HepG2 (cell line): ENCODE data around the gene ZNF320. TPM values are rescaled to one million over a fixed set of nuclear protein-coding genes. Genes with fewer than 3 reads are reported as not detected.
"Not testable (repeated sequence)": the region's sequence is repeated elsewhere in the genome, so short reads cannot be mapped to it uniquely, and the experiment has no call there.

ENCODE experiments used
- ATAC-seq: fragments of 200-7000 bp; cut with Tn5 transposase; 3 replicates; pipeline ENCODE4 v1.9.1; 2020; ENCODE audit warnings: mild to moderate bottlenecking, moderate library complexity
- BruUV-seq: library from RNA; stranded (reverse); fragments of 400-500 nt; replicated peaks from 2 replicates; lab custom pipeline; 2021; lab: Mats Ljungman, UMichigan
- CTCF ChIA-PET: fragments of 300-600 bp; formaldehyde crosslinking; extraction: SDS; loops from one replicate; lab custom pipeline; 2021; ENCODE audit warnings: low total read pairs, inconsistent platforms, low intra/inter-chr PET ratio; lab: Yijun Ruan, JAX
- POLR2A ChIA-PET: fragments of 350-600 bp; sonication (Branson Sonifier 250); formaldehyde crosslinking; loops from one replicate; lab custom pipeline; 2020; ENCODE audit warnings: antibody characterized with exemption, inconsistent platforms; lab: Yijun Ruan, JAX
- DNase-seq: peaks from one replicate; pipeline ENCODE4 v3.0.0-alpha.2; 2015; ENCODE audit warnings: low spot score
- FAIRE-seq: peaks from 3 replicates; lab custom pipeline; 2011; peaks lifted over from hg19 to GRCh38; lab: Jason Lieb, UNC
- H2AFZ ChIP-seq: one replicate; pipeline ENCODE4 v1.6.1; 2011; ENCODE audit warnings: low read length, inconsistent platforms
- H3K27ac ChIP-seq: fragments of 300-600 bp; 3 replicates; pipeline ENCODE4 v1.8.0; 2011; ENCODE audit warnings: mixed run types, mild to moderate bottlenecking, mixed read lengths, low read length, inconsistent platforms; ENCODE audit not compliant: insufficient read depth; ENCODE audit errors: extremely low read length
- H3K27me3 ChIP-seq, 2 experiments: fragments of 200-600 bp in 1 of 2; 2 replicates in 1 of 2; 3 replicates in 1 of 2; pipeline versions ENCODE4 v1.6.0 to v1.8.0; 2011; ENCODE audit warnings: low read length in 2 of 2, mild to moderate bottlenecking in 2 of 2, moderate library complexity in 2 of 2, inconsistent platforms in 1 of 2; ENCODE audit not compliant: insufficient read depth in 2 of 2, control insufficient read depth in 1 of 2
- H3K36me3 ChIP-seq, 2 experiments: fragments of 200-600 bp in 1 of 2; replicated peaks in 1 of 2; 2 replicates in 1 of 2; 3 replicates in 1 of 2; pipeline versions ENCODE4 v1.5.1 to v1.8.0; 2011; ENCODE audit warnings: low read length in 2 of 2, inconsistent platforms in 1 of 2; ENCODE audit not compliant: insufficient read depth in 2 of 2, control insufficient read depth in 1 of 2
- H3K4me1 ChIP-seq: 2 replicates; pipeline ENCODE4 v1.5.1; 2012; ENCODE audit warnings: low read length, inconsistent platforms; ENCODE audit not compliant: insufficient read depth
- H3K4me2 ChIP-seq: 2 replicates; pipeline ENCODE4 v1.6.0; 2011; ENCODE audit warnings: low read depth, low read length, inconsistent platforms
- H3K4me3 ChIP-seq, 3 experiments: fragments of 200-600 bp in 1 of 3; sonication (generic), shearing (Covaris generic) in 1 of 3; replicated peaks in 1 of 3; 2 replicates each; pipeline ENCODE4 v1.5.1; 2011 to 2016; ENCODE audit warnings: low read length in 3 of 3, inconsistent platforms in 2 of 3, low read depth in 2 of 3, mild to moderate bottlenecking in 2 of 3, control low read depth in 1 of 3, mixed read lengths in 1 of 3; ENCODE audit not compliant: insufficient read depth in 1 of 3
- H3K79me2 ChIP-seq: one replicate; pipeline ENCODE4 v1.6.1; 2011; ENCODE audit warnings: low read length, inconsistent platforms; ENCODE audit not compliant: insufficient read depth
- H3K9ac ChIP-seq: 2 replicates; pipeline ENCODE4 v1.6.0; 2011; ENCODE audit warnings: mild to moderate bottlenecking, low read depth, low read length, inconsistent platforms; ENCODE audit not compliant: insufficient read depth
- H3K9me3 ChIP-seq: 2 replicates; pipeline ENCODE4 v1.5.1; 2012; ENCODE audit warnings: mild to moderate bottlenecking, low read length
- H4K20me1 ChIP-seq: 2 replicates; pipeline ENCODE4 v1.6.0; 2011; ENCODE audit warnings: inconsistent platforms, mild to moderate bottlenecking, low read length, moderate library complexity; ENCODE audit not compliant: insufficient read depth
- ELF4 ChIP-seq: sonication (generic); formaldehyde crosslinking; IDR thresholded peaks from 2 replicates; pipeline ENCODE4 v1.5.0; 2020; ENCODE audit warnings: missing genetic modification reagents, mild to moderate bottlenecking, moderate library complexity, borderline replicate concordance
- GATAD1 ChIP-seq: IDR thresholded peaks from 2 replicates; pipeline ENCODE4 v1.6.1; 2016; ENCODE audit warnings: missing genetic modification reagents, missing compliant biosample characterization
- IRF2 ChIP-seq: IDR thresholded peaks from 2 replicates; pipeline ENCODE4 v1.6.1; 2018; ENCODE audit warnings: missing genetic modification reagents, missing compliant biosample characterization
- MIER3 ChIP-seq: IDR thresholded peaks from 2 replicates; pipeline ENCODE4 v1.6.1; 2016; ENCODE audit warnings: missing compliant biosample characterization, borderline replicate concordance
- MXI1 ChIP-seq: IDR thresholded peaks from 3 replicates; pipeline ENCODE4 v1.6.1; 2012; ENCODE audit warnings: low read depth, low read length, inconsistent platforms, borderline replicate concordance
- POLR2AphosphoS5 ChIP-seq: IDR thresholded peaks from 2 replicates; pipeline ENCODE4 v1.6.1; 2012; ENCODE audit warnings: low read depth, low read length
- POLR2G ChIP-seq: fragments of 200-400 bp; formaldehyde crosslinking; IDR thresholded peaks from 2 replicates; pipeline ENCODE4 v1.6.1; 2018; ENCODE audit warnings: mild to moderate bottlenecking, low read depth, low read length, moderate library complexity
- SOX13 ChIP-seq, 3 experiments: fragments of 450-650 bp in 1 of 3; sonication (generic) in 1 of 3; formaldehyde crosslinking in 1 of 3; IDR thresholded peaks in 2 of 3; conservative IDR thresholded peaks in 1 of 3; 2 replicates each; pipeline versions ENCODE4 v1.5.0 to v1.6.1; 2016 to 2020; ENCODE audit warnings: antibody characterized with exemption in 1 of 3, mild to moderate bottlenecking in 1 of 3, missing compliant biosample characterization in 1 of 3, missing genetic modification reagents in 1 of 3, moderate library complexity in 1 of 3
- SP1 ChIP-seq, 2 experiments: fragments of 450-650 bp in 1 of 2; sonication (generic) in 1 of 2; formaldehyde crosslinking in 1 of 2; IDR thresholded peaks; 2 replicates each; pipeline versions ENCODE4 v1.4.0 to v1.6.1; 2016 to 2020; ENCODE audit warnings: missing genetic modification reagents in 1 of 2
- SP4 ChIP-seq: sonication (generic); formaldehyde crosslinking; IDR thresholded peaks from 2 replicates; pipeline ENCODE4 v1.8.1; 2023; ENCODE audit warnings: mild to moderate bottlenecking, missing genetic modification reagents
- ZFY ChIP-seq: sonication (generic); formaldehyde crosslinking; IDR thresholded peaks from 2 replicates; pipeline ENCODE4 v1.4.0; 2020; ENCODE audit warnings: missing genetic modification reagents
- ZMAT3 ChIP-seq: sonication (generic); formaldehyde crosslinking; conservative IDR thresholded peaks from 2 replicates; pipeline ENCODE4 v1.7.0; 2021; ENCODE audit warnings: missing genetic modification reagents
- WGBS: methylation state at CpG from one replicate; pipeline ENCODE4 v1.1.6; 2017; ENCODE audit warnings: low lambda C conversion rate; 5-methylcytosine and 5-hydroxymethylcytosine counted together
- in situ Hi-C: cut with HindIII; loops from 2 replicates; pipeline ENCODE4 v1.10.0; 2017; ENCODE audit warnings: low pct_unique_long_range_greater_than_20kb; ENCODE audit not compliant: extremely low pct_ligation_motif_present
- intact Hi-C: fragments of 100-400 bp; cut with micrococcal nuclease; formaldehyde crosslinking; loops from one replicate; pipeline ENCODE4 v1.10.0; 2022; ENCODE audit not compliant: unreplicated experiment
- polyA plus RNA-seq, 8 experiments: library from polyadenylated mRNA; depleted of rRNA in 3 of 8; stranded (reverse) in 7 of 8; unstranded in 1 of 8; fragments of >200 nt; fragmentation: Illumina TruSeq in 4 of 8; extraction: Trizol in 4 of 8; gene quantifications; 2 replicates each; pipeline versions ENCODE4 v1.2.1 to v1.2.3, GENCODE V29; 2011 to 2016; ENCODE audit warnings: low read depth in 4 of 8, missing spikeins in 1 of 8, mixed read lengths in 1 of 8; ENCODE audit not compliant: insufficient read depth in 1 of 8
- total RNA-seq, 5 experiments: library from RNA; depleted of rRNA; stranded (reverse); fragments of >200 nt; fragmentation: Illumina TruSeq; extraction: Trizol; gene quantifications; 2 replicates each; pipeline ENCODE4 v1.2.3, GENCODE V29; 2016; ENCODE audit warnings: low read depth in 1 of 5
- TF ChIP-seq, protein P1 (sequence below): sonication (generic); formaldehyde crosslinking; IDR thresholded peaks from 2 replicates; pipeline ENCODE4 v1.4.0; 2020; ENCODE audit warnings: missing genetic modification reagents
- TF ChIP-seq, protein P2 (sequence below): sonication (generic); formaldehyde crosslinking; IDR thresholded peaks from 2 replicates; pipeline ENCODE4 v1.4.0; 2020; ENCODE audit warnings: missing genetic modification reagents, low read depth, mild to moderate bottlenecking, borderline replicate concordance
- TF ChIP-seq, protein P3 (sequence below): sonication (generic); formaldehyde crosslinking; IDR thresholded peaks from 2 replicates; pipeline ENCODE4 v1.5.0; 2020; ENCODE audit warnings: mild to moderate bottlenecking, missing genetic modification reagents, moderate library complexity

ZNF320 gene
- total and polyA plus RNA-seq, 2 of the 13 experiments (the other 11 are each of a cell fraction or from before 2014, with no cell fraction given): 0.49 TPM; not detected in 1

DNA sequence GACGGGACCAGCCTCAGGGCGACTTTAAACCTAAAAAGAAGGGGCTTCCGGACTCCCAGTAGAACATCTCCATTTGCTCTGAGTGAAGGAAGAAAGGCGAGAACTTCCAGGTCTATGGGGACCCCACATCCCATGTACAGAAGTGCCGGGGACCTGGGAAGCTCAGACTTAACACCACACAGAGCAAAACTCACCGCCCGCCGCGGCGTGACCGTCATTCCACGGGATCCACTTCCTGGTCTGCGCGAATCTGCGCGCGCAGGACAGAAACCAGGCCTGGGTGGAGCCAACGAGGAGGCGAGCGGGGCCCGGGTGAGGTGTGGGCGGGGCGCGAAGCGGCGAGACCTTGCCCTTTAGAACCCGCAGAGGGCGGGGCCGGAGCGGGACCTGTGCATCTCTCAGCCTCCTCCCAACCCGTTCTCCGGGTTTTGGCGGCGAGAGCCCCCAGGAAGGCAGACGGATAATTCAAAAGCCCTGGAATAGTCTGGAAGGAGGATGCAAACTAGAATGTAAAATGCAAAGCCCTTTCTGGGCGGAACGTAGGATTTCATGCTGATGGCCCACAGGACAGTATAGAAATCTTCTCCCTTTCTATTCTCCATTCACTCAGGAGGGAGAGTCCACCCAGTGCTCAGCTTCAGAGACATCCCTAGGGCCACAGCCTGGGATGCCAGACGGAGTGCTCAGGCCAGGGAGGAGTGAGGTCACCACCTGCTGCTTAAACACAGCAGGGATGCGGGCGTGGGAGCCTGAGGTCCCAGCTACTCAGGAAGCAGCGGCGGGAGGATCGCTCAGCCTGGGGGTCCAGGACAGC lies 39.9 kb downstream of the ZNF320 start, which contains the start of gene ZNF468:
TSS of gene ZNF468 (minus strand) at position 242 of the 814 bp plus-strand sequence. CDS start 3,347 bp downstream, outside the sequence.
- peak within 1 kb of the TSS; percentile 75 for H3K9ac ChIP-seq
- intact Hi-C loops; H3K27me3 ChIP-seq; BruUV-seq; H3K79me2 ChIP-seq; H4K20me1 ChIP-seq; H3K9me3 ChIP-seq; in situ Hi-C loops; H3K36me3 ChIP-seq; CTCF ChIA-PET; POLR2A ChIA-PET; H3K4me1 ChIP-seq; TF ChIP-seq SP1, SOX13 (IDR thresholded peaks at IDR 0.05): not testable (repeated sequence)
- 18% methylated on average over 30 of the region's 43 CpGs for WGBS
- peak within 1 kb of the TSS; percentile 57 for H3K4me2 ChIP-seq
- FAIRE-seq: peak; percentile 80
- H2AFZ ChIP-seq: peak within 1 kb of the TSS; percentile 31
- peak; percentile 42 for DNase-seq
- H3K27ac ChIP-seq: peak within 1 kb of the TSS; percentile 57
- ATAC-seq: peak; percentile 99
- H3K4me3 ChIP-seq: peak within 1 kb of the TSS; percentile 75 to 83 (median 80); a peak in 5 of 6 replicates
- peak; percentile 83; the same call in 1 of the 2 replicates for TF ChIP-seq ELF4 (CRISPR knock-in tag)
- peak; percentile 41; the same call in 1 of the 2 replicates for TF ChIP-seq GATAD1 (CRISPR knock-in tag)
- TF ChIP-seq, protein P1, sequence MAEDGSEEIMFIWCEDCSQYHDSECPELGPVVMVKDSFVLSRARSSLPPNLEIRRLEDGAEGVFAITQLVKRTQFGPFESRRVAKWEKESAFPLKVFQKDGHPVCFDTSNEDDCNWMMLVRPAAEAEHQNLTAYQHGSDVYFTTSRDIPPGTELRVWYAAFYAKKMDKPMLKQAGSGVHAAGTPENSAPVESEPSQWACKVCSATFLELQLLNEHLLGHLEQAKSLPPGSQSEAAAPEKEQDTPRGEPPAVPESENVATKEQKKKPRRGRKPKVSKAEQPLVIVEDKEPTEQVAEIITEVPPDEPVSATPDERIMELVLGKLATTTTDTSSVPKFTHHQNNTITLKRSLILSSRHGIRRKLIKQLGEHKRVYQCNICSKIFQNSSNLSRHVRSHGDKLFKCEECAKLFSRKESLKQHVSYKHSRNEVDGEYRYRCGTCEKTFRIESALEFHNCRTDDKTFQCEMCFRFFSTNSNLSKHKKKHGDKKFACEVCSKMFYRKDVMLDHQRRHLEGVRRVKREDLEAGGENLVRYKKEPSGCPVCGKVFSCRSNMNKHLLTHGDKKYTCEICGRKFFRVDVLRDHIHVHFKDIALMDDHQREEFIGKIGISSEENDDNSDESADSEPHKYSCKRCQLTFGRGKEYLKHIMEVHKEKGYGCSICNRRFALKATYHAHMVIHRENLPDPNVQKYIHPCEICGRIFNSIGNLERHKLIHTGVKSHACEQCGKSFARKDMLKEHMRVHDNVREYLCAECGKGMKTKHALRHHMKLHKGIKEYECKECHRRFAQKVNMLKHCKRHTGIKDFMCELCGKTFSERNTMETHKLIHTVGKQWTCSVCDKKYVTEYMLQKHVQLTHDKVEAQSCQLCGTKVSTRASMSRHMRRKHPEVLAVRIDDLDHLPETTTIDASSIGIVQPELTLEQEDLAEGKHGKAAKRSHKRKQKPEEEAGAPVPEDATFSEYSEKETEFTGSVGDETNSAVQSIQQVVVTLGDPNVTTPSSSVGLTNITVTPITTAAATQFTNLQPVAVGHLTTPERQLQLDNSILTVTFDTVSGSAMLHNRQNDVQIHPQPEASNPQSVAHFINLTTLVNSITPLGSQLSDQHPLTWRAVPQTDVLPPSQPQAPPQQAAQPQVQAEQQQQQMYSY (CRISPR knock-in tag): peak; percentile 89
- 0 out of 2 replicates have a peak, but pooled peaks have one; percentile 46 for TF ChIP-seq ZMAT3 (CRISPR knock-in tag)
- TF ChIP-seq SP1 (CRISPR knock-in tag; IDR thresholded peaks at IDR 0.05): peak; percentile 53; the same call in 1 of the 2 replicates
- peak; percentile 41; the same call in 1 of the 2 replicates for TF ChIP-seq ZFY (CRISPR knock-in tag)
- TF ChIP-seq, protein P2, sequence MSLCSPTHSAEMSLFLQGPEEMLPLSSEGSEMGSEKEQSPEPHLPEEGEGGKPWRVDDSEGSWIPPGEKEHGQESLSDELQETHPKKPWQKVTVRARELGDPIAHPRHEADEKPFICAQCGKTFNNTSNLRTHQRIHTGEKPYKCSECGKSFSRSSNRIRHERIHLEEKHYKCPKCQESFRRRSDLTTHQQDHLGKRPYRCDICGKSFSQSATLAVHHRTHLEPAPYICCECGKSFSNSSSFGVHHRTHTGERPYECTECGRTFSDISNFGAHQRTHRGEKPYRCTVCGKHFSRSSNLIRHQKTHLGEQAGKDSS: 0 out of 2 replicates have a peak, but pooled peaks have one; percentile 29
- TF ChIP-seq POLR2G: peak; percentile 69
- peak; percentile 10; the same call in 1 of the 3 replicates for TF ChIP-seq MXI1
- peak; percentile 71 for TF ChIP-seq SP4 (CRISPR knock-in tag)
- TF ChIP-seq MIER3 (CRISPR knock-in tag): peak; percentile 27; the same call in 1 of the 2 replicates
- TF ChIP-seq IRF2 (CRISPR knock-in tag): peak; percentile 58; the same call in 1 of the 2 replicates
- TF ChIP-seq SOX13 (CRISPR knock-in tag; conservative IDR thresholded peaks at IDR 0.05 in 1 of 2, IDR thresholded peaks at IDR 0.05 in 1 of 2): 0 out of 4 replicates have a peak, but pooled peaks of 1 of the 2 experiments have one; percentile 7
- peak; percentile 70 for TF ChIP-seq POLR2AphosphoS5
- TF ChIP-seq, protein P3, sequence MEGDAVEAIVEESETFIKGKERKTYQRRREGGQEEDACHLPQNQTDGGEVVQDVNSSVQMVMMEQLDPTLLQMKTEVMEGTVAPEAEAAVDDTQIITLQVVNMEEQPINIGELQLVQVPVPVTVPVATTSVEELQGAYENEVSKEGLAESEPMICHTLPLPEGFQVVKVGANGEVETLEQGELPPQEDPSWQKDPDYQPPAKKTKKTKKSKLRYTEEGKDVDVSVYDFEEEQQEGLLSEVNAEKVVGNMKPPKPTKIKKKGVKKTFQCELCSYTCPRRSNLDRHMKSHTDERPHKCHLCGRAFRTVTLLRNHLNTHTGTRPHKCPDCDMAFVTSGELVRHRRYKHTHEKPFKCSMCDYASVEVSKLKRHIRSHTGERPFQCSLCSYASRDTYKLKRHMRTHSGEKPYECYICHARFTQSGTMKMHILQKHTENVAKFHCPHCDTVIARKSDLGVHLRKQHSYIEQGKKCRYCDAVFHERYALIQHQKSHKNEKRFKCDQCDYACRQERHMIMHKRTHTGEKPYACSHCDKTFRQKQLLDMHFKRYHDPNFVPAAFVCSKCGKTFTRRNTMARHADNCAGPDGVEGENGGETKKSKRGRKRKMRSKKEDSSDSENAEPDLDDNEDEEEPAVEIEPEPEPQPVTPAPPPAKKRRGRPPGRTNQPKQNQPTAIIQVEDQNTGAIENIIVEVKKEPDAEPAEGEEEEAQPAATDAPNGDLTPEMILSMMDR (CRISPR knock-in tag): peak; percentile 6; the same call in 1 of the 2 replicates
